ENCODE results near the gene AK5.
"Not testable (repeated sequence)": the region's sequence is repeated elsewhere in the genome, so short reads cannot be mapped to it uniquely, and the experiment has no call there.

The AK5 gene

DNA sequence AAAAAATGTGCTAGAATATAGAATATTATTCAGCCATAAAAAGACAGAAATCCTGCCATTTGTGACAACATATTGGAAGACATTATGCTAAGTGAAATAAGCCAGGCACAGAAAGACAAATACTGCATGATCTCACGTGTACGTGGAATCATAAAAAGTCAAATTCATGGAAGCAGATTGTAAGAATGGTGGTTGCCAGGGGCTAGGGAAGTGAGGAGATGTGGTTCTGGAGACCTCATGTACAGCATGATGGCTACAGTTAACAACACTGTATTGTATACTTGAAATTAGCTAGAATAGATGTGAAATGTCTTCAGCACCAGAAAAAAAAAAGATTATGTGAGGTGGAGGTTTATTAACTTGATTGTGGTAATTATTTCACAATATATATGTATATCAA lies 234.3 kb downstream of the AK5 start:
- Histone ChIP-seq H3K9me3 (ENCODE audit: control insufficient read depth in 2 of 2, low read length in 2 of 2) (peaks cover 0 to 7% of the 10 kb centered on the region in 2 donors), H3K27me3 (ENCODE audit: control insufficient read depth in 1 of 2, insufficient read depth in 2 of 2, low read length in 2 of 2) (no peaks in the 10 kb centered on the region), H3K4me1 (ENCODE audit: control insufficient read depth, insufficient read depth, low read length) (peaks cover 5% of the 10 kb centered on the region), H3K9ac (ENCODE audit: low read length in 2 of 2) (no peak overlapping the region), H3K36me3 (ENCODE audit: control insufficient read depth in 2 of 2, insufficient read depth in 2 of 2, low read length in 2 of 2) (no peaks in the 10 kb centered on the region), H3K27ac (ENCODE audit: low read length) (no peak overlapping the region), H3K4me3 (ENCODE audit: low read length in 2 of 2) (no peak overlapping the region)

DNA sequence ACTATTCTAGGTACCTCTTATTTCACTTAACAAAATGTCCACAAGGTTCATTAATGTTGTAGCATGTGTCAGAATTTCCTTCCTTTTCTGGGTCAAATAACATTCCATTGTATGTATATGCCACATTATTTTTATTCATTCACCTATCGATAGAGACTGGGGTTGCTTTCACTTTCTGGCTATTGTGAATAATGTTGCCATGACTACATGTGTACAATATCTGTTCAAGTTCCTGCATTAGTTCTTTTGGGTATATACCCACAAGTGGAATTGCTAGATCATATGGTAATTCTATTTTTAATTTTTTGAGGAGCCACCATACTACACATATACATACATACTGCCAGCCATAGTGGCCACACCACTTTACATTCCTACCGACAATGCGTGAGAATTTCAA lies 242.2 kb downstream of the AK5 start:
- Histone ChIP-seq H3K4me3 (ENCODE audit: low read length in 2 of 2) (no peak overlapping the region), H3K9ac (ENCODE audit: low read length in 2 of 2) (no peak overlapping the region), H3K27ac (ENCODE audit: low read length) (no peak overlapping the region), H3K36me3 (ENCODE audit: control insufficient read depth in 2 of 2, insufficient read depth in 2 of 2, low read length in 2 of 2) (no peaks in the 10 kb centered on the region), H3K9me3 (ENCODE audit: control insufficient read depth in 2 of 2, low read length in 2 of 2) (no peaks in the 10 kb centered on the region), H3K4me1 (ENCODE audit: control insufficient read depth, insufficient read depth, low read length) (no peaks in the 10 kb centered on the region), H3K27me3 (ENCODE audit: control insufficient read depth in 1 of 2, insufficient read depth in 2 of 2, low read length in 2 of 2) (no peaks in the 10 kb centered on the region)

DNA sequence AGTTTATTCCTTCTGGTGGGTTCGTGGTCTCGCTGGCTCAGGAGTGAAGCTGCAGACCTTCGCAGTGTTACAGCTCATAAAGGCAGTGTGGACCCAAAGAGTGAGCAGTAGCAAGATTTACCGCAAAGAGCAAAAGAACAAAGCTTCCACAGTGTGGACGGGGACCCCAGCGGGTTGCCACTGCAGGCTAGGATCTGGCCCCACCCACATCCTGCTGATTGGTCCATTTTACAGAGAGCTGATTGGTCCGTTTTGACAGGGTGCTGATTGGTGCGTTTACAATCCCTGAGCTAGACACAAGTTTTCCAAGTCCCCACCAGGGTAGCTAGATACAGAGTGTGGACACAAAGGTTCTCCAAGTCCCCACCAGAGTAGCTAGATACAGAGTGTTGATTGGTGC lies 249.3 kb downstream of the AK5 start:
- not testable (repeated sequence) for H3K27me3 ChIP-seq (ENCODE audit: control insufficient read depth in 1 of 2, insufficient read depth in 2 of 2, low read length in 2 of 2); H3K27ac ChIP-seq (ENCODE audit: low read length); H3K36me3 ChIP-seq (ENCODE audit: control insufficient read depth in 2 of 2, insufficient read depth in 2 of 2, low read length in 2 of 2); H3K4me1 ChIP-seq (ENCODE audit: control insufficient read depth, insufficient read depth, low read length); H3K9me3 ChIP-seq (ENCODE audit: control insufficient read depth in 2 of 2, low read length in 2 of 2); H3K4me3 ChIP-seq (ENCODE audit: low read length in 2 of 2); H3K9ac ChIP-seq (ENCODE audit: low read length in 2 of 2)

DNA sequence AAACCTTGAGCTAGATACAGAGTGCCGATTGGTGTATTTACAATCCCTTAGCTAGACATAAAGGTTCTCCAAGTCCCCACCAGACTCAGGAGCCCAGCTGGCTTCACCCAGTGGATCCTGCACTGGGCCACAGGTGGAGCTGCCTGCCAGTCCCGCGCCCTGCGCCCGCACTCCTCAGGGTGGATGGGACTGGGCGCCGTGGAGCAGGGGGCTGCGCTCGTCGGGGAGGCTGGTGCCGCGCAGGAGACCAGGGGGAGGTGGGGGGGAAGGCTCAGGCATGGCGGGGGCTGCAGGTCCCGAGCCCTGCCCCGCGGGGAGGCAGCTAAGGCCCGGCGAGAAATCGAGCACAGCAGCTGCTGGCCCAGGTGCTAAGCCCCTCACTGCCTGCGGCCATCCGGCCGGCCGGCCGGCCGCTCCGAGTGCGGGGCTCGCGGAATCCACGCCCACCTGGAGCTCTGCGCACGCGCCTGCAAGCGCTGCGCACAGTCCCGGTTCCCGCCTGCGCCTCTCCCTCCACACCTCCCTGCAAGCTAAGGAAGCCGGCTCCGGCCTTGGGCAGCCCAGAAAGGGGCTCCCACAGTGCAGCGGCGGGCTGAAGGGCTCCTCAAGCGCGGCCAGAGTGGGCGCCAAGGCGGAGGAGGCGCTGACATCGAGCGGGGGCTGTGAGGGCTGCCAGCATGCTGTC lies 249.9 kb downstream of the AK5 start:
- not testable (repeated sequence) for H3K4me1 ChIP-seq (ENCODE audit: control insufficient read depth, insufficient read depth, low read length); H3K27me3 ChIP-seq (ENCODE audit: control insufficient read depth in 1 of 2, insufficient read depth in 2 of 2, low read length in 2 of 2); H3K4me3 ChIP-seq (ENCODE audit: low read length in 2 of 2); H3K27ac ChIP-seq (ENCODE audit: low read length); H3K9me3 ChIP-seq (ENCODE audit: control insufficient read depth in 2 of 2, low read length in 2 of 2); H3K36me3 ChIP-seq (ENCODE audit: control insufficient read depth in 2 of 2, insufficient read depth in 2 of 2, low read length in 2 of 2); H3K9ac ChIP-seq (ENCODE audit: low read length in 2 of 2)

DNA sequence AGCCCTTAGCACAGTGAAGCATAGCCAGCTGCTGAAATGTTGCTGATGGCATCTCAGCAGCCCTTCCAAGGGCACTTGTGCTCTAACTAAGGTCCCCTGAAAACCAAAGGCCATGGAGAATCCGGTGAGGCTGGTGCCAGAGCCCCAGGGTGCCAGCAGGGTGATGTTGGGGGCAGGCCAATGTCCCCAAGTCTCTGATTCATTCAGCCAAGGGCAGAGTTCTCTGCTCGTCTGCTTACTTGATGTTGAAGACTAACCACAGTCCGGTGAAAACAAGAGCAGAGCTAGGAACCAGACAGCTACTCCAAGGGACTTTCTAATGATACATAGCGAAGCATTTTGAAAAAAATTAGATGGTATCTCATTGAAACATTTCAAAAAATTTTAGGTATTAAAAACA lies 250.8 kb downstream of the AK5 start:
- H3K9me3 ChIP-seq (ENCODE audit: control insufficient read depth in 2 of 2, low read length in 2 of 2), result no peaks in the 10 kb centered on the region
- no peak overlapping the region for H3K4me3 ChIP-seq (ENCODE audit: low read length in 2 of 2)
- H3K4me1 ChIP-seq (ENCODE audit: control insufficient read depth, insufficient read depth, low read length), result no peaks in the 10 kb centered on the region
- no peak overlapping the region for H3K9ac ChIP-seq (ENCODE audit: low read length in 2 of 2)
- H3K36me3 ChIP-seq (ENCODE audit: control insufficient read depth in 2 of 2, insufficient read depth in 2 of 2, low read length in 2 of 2), result no peaks in the 10 kb centered on the region
- peaks cover 0 to 2% of the 10 kb centered on the region in 2 donors for H3K27me3 ChIP-seq (ENCODE audit: control insufficient read depth in 1 of 2, insufficient read depth in 2 of 2, low read length in 2 of 2)
- no peak overlapping the region for H3K27ac ChIP-seq (ENCODE audit: low read length)

DNA sequence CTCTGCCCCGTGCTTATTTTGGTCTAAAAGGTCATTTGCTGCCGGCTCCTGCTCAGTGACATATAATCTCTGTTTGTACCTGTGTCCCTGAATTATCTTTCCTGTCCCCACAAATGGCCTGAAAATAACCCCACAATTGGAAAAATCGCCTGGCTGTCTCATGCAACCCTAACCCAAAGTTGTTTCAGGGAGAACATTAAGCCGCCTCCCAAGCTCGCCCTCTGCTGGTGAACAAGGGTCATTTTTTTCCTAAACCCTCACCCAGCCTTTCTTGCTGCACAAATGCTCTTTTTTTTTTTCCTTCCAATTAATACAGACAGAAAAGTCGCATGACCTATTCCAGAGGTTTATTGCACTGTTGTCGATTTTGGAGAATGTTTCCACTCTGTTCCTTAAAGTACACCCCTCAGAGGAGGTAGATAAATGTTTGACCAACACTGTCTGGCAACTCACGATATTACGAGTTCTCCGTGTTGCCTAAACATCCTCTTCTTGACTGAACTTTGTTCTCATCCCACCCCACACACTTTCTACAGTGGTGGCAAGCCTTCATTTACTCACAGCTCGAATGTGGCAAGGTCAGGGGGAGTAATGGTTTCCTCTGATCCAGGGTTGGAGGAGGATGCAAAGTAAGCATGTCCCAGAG lies 252.0 kb downstream of the AK5 start:
- no peaks in the 10 kb centered on the region for H3K36me3 ChIP-seq (ENCODE audit: control insufficient read depth in 2 of 2, insufficient read depth in 2 of 2, low read length in 2 of 2)
- H3K9me3 ChIP-seq (ENCODE audit: control insufficient read depth in 2 of 2, low read length in 2 of 2), result no peaks in the 10 kb centered on the region
- H3K9ac ChIP-seq (ENCODE audit: low read length in 2 of 2), result no peak overlapping the region
- no peak overlapping the region for H3K4me3 ChIP-seq (ENCODE audit: low read length in 2 of 2)
- H3K27ac ChIP-seq (ENCODE audit: low read length), result no peak overlapping the region
- H3K27me3 ChIP-seq (ENCODE audit: control insufficient read depth in 1 of 2, insufficient read depth in 2 of 2, low read length in 2 of 2), result peaks cover 0 to 2% of the 10 kb centered on the region in 2 donors
- H3K4me1 ChIP-seq (ENCODE audit: control insufficient read depth, insufficient read depth, low read length), result no peaks in the 10 kb centered on the region

DNA sequence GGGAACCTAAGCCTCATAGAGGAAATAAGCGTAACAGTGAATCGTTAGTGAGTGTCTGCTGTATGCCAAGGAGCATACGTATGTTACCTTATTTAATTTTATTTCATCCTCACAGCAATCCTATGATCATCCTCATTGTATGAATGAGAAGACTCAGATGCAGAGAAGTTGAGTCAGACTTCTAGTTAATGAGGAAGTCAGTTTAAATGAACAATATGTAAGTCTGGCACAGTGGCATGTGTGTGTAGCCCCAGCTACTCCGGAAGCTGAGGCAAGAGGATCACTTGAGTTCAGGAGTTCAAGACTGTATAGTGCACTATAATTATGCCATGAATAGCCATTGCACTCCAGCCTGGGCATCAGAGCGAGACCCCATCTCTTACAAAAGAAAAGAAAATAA lies 252.6 kb downstream of the AK5 start:
- Histone ChIP-seq H3K36me3 (ENCODE audit: control insufficient read depth in 2 of 2, insufficient read depth in 2 of 2, low read length in 2 of 2) (no peaks in the 10 kb centered on the region), H3K4me1 (ENCODE audit: control insufficient read depth, insufficient read depth, low read length) (peaks cover 4% of the 10 kb centered on the region), H3K9ac (ENCODE audit: low read length in 2 of 2) (no peak overlapping the region), H3K27ac (ENCODE audit: low read length) (no peak overlapping the region), H3K9me3 (ENCODE audit: control insufficient read depth in 2 of 2, low read length in 2 of 2) (no peaks in the 10 kb centered on the region), H3K4me3 (ENCODE audit: low read length in 2 of 2) (no peak overlapping the region), H3K27me3 (ENCODE audit: control insufficient read depth in 1 of 2, insufficient read depth in 2 of 2, low read length in 2 of 2) (peaks cover 0 to 2% of the 10 kb centered on the region in 2 donors)

DNA sequence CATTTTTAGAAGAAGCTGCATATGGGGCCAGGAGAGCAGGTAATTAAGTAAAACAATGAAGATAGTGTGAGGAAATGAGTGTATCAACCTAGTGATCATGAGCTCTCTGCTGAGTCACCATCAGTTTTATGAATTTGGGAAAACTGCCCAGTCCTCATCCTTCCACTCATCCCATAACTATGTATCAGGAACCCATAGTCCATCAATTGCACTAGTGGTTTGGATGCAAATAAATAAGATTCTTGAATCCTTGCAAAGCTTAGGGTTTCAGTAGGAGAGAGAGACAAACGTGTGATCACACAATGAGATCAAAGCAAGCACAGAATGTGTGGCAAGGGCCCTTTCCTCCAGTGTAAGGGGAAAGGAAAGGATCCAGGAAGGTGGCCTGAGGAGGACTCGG lies 255.0 kb downstream of the AK5 start:
- H3K4me3 ChIP-seq (ENCODE audit: low read length in 2 of 2), result no peak overlapping the region
- H3K9ac ChIP-seq (ENCODE audit: low read length in 2 of 2), result no peak overlapping the region
- H3K27ac ChIP-seq (ENCODE audit: low read length), result no peak overlapping the region
- H3K27me3 ChIP-seq (ENCODE audit: control insufficient read depth in 1 of 2, insufficient read depth in 2 of 2, low read length in 2 of 2), result peaks cover 0 to 2% of the 10 kb centered on the region in 2 donors
- no peaks in the 10 kb centered on the region for H3K9me3 ChIP-seq (ENCODE audit: control insufficient read depth in 2 of 2, low read length in 2 of 2)
- no peaks in the 10 kb centered on the region for H3K36me3 ChIP-seq (ENCODE audit: control insufficient read depth in 2 of 2, insufficient read depth in 2 of 2, low read length in 2 of 2)
- peaks cover 11% of the 10 kb centered on the region for H3K4me1 ChIP-seq (ENCODE audit: control insufficient read depth, insufficient read depth, low read length)

DNA sequence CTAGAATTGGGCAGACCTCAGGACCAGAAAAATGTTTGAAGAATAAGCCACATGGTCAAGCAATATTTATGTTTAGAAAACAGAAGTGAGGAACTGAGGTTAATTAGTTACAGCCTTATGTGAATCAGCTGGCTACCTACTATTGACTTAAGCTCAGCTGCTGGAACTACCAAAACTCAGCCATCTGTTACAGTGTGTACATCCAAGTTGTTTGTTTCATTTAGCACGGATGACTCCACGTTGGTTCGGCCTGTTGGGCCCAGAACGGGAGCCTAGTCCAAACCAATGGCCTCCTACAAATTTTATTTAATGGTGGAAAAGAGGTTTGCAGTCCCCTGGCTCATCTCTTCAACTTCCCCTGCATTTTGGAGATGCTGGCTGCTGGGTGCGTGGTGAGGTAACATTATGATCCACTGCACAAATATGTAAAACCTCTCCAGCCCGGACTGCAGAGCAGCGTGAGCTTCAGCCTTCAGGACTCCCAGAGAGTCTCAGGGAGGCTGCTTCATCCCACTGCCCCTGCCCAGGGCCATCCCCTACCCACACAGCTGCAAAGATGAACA lies 257.2 kb downstream of the AK5 start:
- peaks cover 0 to 2% of the 10 kb centered on the region in 2 donors for H3K27me3 ChIP-seq (ENCODE audit: control insufficient read depth in 1 of 2, insufficient read depth in 2 of 2, low read length in 2 of 2)
- no peaks in the 10 kb centered on the region for H3K36me3 ChIP-seq (ENCODE audit: control insufficient read depth in 2 of 2, insufficient read depth in 2 of 2, low read length in 2 of 2)
- H3K27ac ChIP-seq (ENCODE audit: low read length), result peak overlapping the region; percentile 6
- peaks cover 11% of the 10 kb centered on the region for H3K4me1 ChIP-seq (ENCODE audit: control insufficient read depth, insufficient read depth, low read length)
- no peak overlapping the region for H3K4me3 ChIP-seq (ENCODE audit: low read length in 2 of 2)
- H3K9ac ChIP-seq (ENCODE audit: low read length in 2 of 2), result no peak overlapping the region
- no peaks in the 10 kb centered on the region for H3K9me3 ChIP-seq (ENCODE audit: control insufficient read depth in 2 of 2, low read length in 2 of 2)

DNA sequence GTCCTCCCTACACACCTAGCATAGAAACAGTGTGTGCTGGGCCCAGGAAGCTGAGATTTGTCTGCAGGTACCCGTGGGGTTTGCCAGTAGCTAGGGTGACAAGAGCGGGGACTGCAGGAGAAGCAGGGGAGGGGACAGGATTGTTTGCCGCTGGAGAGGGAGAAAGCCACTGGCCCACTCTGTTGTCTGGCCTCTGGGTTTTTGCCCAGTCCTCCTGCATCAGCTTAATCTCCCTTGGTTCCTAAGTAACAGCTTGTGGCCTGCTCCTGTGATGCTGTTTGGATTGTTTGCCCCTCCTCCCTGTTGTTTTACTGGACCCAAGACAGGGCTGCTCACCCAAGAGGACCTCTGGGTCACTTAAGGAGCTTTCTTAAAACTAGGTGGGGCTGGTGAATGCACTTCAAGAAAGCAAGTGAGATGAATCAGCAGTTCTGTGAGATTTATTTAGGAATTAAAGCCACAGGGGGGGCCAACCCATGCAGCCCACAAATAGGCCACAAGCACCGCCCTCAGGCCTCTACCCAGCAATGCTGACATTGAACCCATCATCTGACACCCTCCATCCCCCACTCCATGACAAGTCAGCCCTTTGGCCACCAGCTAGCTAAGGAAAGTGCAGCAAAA lies 257.8 kb downstream of the AK5 start:
- Histone ChIP-seq H3K27ac (ENCODE audit: low read length) (peak overlapping the region; percentile 6), H3K9ac (ENCODE audit: low read length in 2 of 2) (no peak overlapping the region), H3K4me3 (ENCODE audit: low read length in 2 of 2) (no peak overlapping the region), H3K4me1 (ENCODE audit: control insufficient read depth, insufficient read depth, low read length) (peaks cover 11% of the 10 kb centered on the region), H3K9me3 (ENCODE audit: control insufficient read depth in 2 of 2, low read length in 2 of 2) (no peaks in the 10 kb centered on the region), H3K27me3 (ENCODE audit: control insufficient read depth in 1 of 2, insufficient read depth in 2 of 2, low read length in 2 of 2) (peaks cover 0 to 2% of the 10 kb centered on the region in 2 donors), H3K36me3 (ENCODE audit: control insufficient read depth in 2 of 2, insufficient read depth in 2 of 2, low read length in 2 of 2) (no peaks in the 10 kb centered on the region)
